ENCODE data around the gene TNFRSF14.

GRCh38 chr1:2514863-2515762 lies 41.1 kb upstream of the TNFRSF14 start:
- TF ChIP-seq CTCF (IDR thresholded peaks at IDR 0.05) (no peak), ZFX (IDR thresholded peaks at IDR 0.05; ENCODE audit: borderline replicate concordance) (no peak)

Measured in 22Rv1 (cell line).